Body of pancreas (tissue), 4 donors: ENCODE measurements around the gene CFDP1. TPM values are rescaled to one million over a fixed set of nuclear protein-coding genes. Genes with fewer than 3 reads are reported as not detected.

Source experiments
- ATAC-seq: fragments of 150-250 bp; one replicate; pipeline ENCODE4 v1.9.1; 2016
- DNase-seq, 4 donors: peaks; one replicate each; pipeline ENCODE4 v3.0.0-alpha.2; 2019
- H3K27ac ChIP-seq, 4 donors: fragments of 200-600 bp; sonication (generic); 1 replicate in 3 of 4; 2 replicates in 1 of 4; pipeline versions ENCODE4 v1.5.1 to v1.6.1; 2016 to 2019; ENCODE audit warnings: mild to moderate bottlenecking in 1 of 4, mixed read lengths in 1 of 4, moderate library complexity in 1 of 4
- H3K27me3 ChIP-seq, 2 donors: fragments of 200-600 bp; sonication (generic); one replicate each; pipeline ENCODE4 v1.6.0; 2016; ENCODE audit warnings: mild to moderate bottlenecking in 1 of 2
- H3K36me3 ChIP-seq, 2 donors: fragments of 200-600 bp; sonication (generic); replicated peaks in 1 of 2; 2 replicates each; pipeline ENCODE4 v1.5.1; 2016; ENCODE audit warnings: low read depth in 2 of 2; ENCODE audit not compliant: insufficient read depth in 1 of 2
- H3K4me1 ChIP-seq: fragments of 200-600 bp; sonication (generic); one replicate; pipeline ENCODE4 v1.6.0; 2016
- H3K4me3 ChIP-seq, 2 donors: fragments of 200-600 bp; sonication (generic); 1 replicate in 1 of 2; 2 replicates in 1 of 2; pipeline ENCODE4 v1.5.1; 2016 to 2019
- H3K9me3 ChIP-seq, 3 donors: fragments of 200-600 bp; sonication (generic); 1 replicate in 2 of 3; 2 replicates in 1 of 3; pipeline ENCODE4 v1.5.1; 2016
- CTCF ChIP-seq, 7 experiments: fragments of 450-650 bp in 4 of 7; fragments of 200-600 bp in 3 of 7; sonication (generic) in 3 of 7; IDR thresholded peaks; one replicate each; pipeline ENCODE4 v1.5.1; 2016 to 2019; ENCODE audit warnings: antibody characterized with exemption in 7 of 7
- POLR2A ChIP-seq, 3 donors: fragments of 450-650 bp; IDR thresholded peaks; one replicate each; pipeline ENCODE4 v1.6.1; 2016; ENCODE audit warnings: antibody characterized with exemption in 3 of 3, mild to moderate bottlenecking in 2 of 3
- WGBS, 2 donors: methylation state at CpG; one replicate each; pipeline ENCODE4 v1.1.5; 2017; 5-methylcytosine and 5-hydroxymethylcytosine counted together
- intact Hi-C: fragments of 100-400 bp; cut with DNase I; formaldehyde crosslinking; loops from one replicate; pipeline ENCODE4 v1.15.1; 2023
- total RNA-seq, 2 donors: library from RNA; depleted of rRNA; stranded (reverse); fragments of >200 nt; gene quantifications; one replicate each; pipeline ENCODE4 v1.1.0, GENCODE V29; 2016

CFDP1 gene
- total RNA-seq, 2 donors from 2014 or later: 34.0 to 65.3 TPM

GRCh38 chr16:75398333-75398732, 35.0 kb downstream of the CFDP1 start:
- peaks cover 0 to 6% of the 10 kb centered on the region in 2 donors for H3K36me3 ChIP-seq
- H3K27ac ChIP-seq: peak overlapping the region in 1 of 4 donors; percentile 14
- H3K9me3 ChIP-seq: no peaks in the 10 kb centered on the region
- H3K4me1 ChIP-seq: peaks cover 20% of the 10 kb centered on the region
- intact Hi-C loops: no loop called here
- DNase-seq: peak in 2 of 4 donors; percentile 25 to 43
- no peak overlapping the region for H3K4me3 ChIP-seq
- 17 to 67% methylated on average over 1 of the region's 1 CpG for WGBS, 2 donors
- H3K27me3 ChIP-seq: no peaks in the 10 kb centered on the region
- TF ChIP-seq POLR2A (IDR thresholded peaks at IDR 0.05) (no peak), CTCF (IDR thresholded peaks at IDR 0.05) (no peak)
- ATAC-seq: no peak

GRCh38 chr16:75394941-75395340, 38.4 kb downstream of the CFDP1 start:
- peaks cover 10% of the 10 kb centered on the region for H3K4me1 ChIP-seq
- no peak for DNase-seq
- no peaks in the 10 kb centered on the region for H3K27me3 ChIP-seq
- H3K9me3 ChIP-seq: no peaks in the 10 kb centered on the region
- peaks cover 0 to 10% of the 10 kb centered on the region in 2 donors for H3K36me3 ChIP-seq
- no peak overlapping the region for H3K27ac ChIP-seq
- H3K4me3 ChIP-seq: no peak overlapping the region
- TF ChIP-seq CTCF (IDR thresholded peaks at IDR 0.05) (no peak), POLR2A (IDR thresholded peaks at IDR 0.05) (no peak)
- 85 to 87% methylated on average over 5 of the region's 5 CpGs for WGBS, 2 donors
- ATAC-seq: no peak
- intact Hi-C loops: no loop called here

- no peak overlapping the region for H3K4me3 ChIP-seq
- no peak for TF ChIP-seq CTCF (IDR thresholded peaks at IDR 0.05)
- no peak for TF ChIP-seq POLR2A (IDR thresholded peaks at IDR 0.05)
- H3K4me1 ChIP-seq: peaks cover 1% of the 10 kb centered on the region
- ATAC-seq: no peak
- H3K36me3 ChIP-seq: peaks cover 0 to 10% of the 10 kb centered on the region in 2 donors
- WGBS, 2 donors: 82 to 89% methylated on average over 2 of the region's 2 CpGs
- H3K27ac ChIP-seq: no peak overlapping the region
- intact Hi-C loops: no loop called here
- no peak for DNase-seq
- no peaks in the 10 kb centered on the region for H3K27me3 ChIP-seq
- no peaks in the 10 kb centered on the region for H3K9me3 ChIP-seq
Observed at GRCh38 chr16:75392906-75393305, 40.4 kb downstream of the CFDP1 start.

- peaks cover 0 to 10% of the 10 kb centered on the region in 2 donors for H3K36me3 ChIP-seq
- H3K9me3 ChIP-seq: no peaks in the 10 kb centered on the region
- H3K4me1 ChIP-seq: no peaks in the 10 kb centered on the region
- no peaks in the 10 kb centered on the region for H3K27me3 ChIP-seq
- 72 to 73% methylated on average over 1 of the region's 1 CpG for WGBS, 2 donors
- ATAC-seq: no peak
- TF ChIP-seq POLR2A (IDR thresholded peaks at IDR 0.05) (no peak), CTCF (IDR thresholded peaks at IDR 0.05) (no peak)
- no peak overlapping the region for H3K4me3 ChIP-seq
- no peak overlapping the region for H3K27ac ChIP-seq
- DNase-seq: no peak
- intact Hi-C loops: no loop called here
Observed at GRCh38 chr16:75390926-75391653, 42.2 kb downstream of the CFDP1 start.
